ENCODE measurements around the gene PRDM15.

Gene PRDM15

GRCh38 chr21:41907496-41908258 is 28.5 kb upstream of the PRDM15 start:
- Histone ChIP-seq H3K27ac (ENCODE audit: poor library complexity, severe bottlenecking) (no peak overlapping the region), H3K9me3 (ENCODE audit: severe bottlenecking) (no peaks in the 10 kb centered on the region), H3K4me1 (ENCODE audit: insufficient read depth, poor library complexity, severe bottlenecking) (no peaks in the 10 kb centered on the region), H3K27me3 (ENCODE audit: insufficient read depth, poor library complexity, severe bottlenecking) (no peaks in the 10 kb centered on the region), H3K36me3 (ENCODE audit: low read depth) (peaks cover 21% of the 10 kb centered on the region), H3K4me3 (ENCODE audit: severe bottlenecking) (no peak overlapping the region)
- no peak for TF ChIP-seq CTCF (IDR thresholded peaks at IDR 0.05; ENCODE audit: poor library complexity, severe bottlenecking)
- DNase-seq (ENCODE audit: low spot score) (no peak), ATAC-seq (ENCODE audit: low read depth) (no peak)

- TF ChIP-seq CTCF (IDR thresholded peaks at IDR 0.05; ENCODE audit: poor library complexity, severe bottlenecking): no peak
- no peaks in the 10 kb centered on the region for H3K9me3 ChIP-seq (ENCODE audit: severe bottlenecking)
- H3K27ac ChIP-seq (ENCODE audit: poor library complexity, severe bottlenecking): no peak overlapping the region
- no peaks in the 10 kb centered on the region for H3K4me1 ChIP-seq (ENCODE audit: insufficient read depth, poor library complexity, severe bottlenecking)
- peaks cover 17% of the 10 kb centered on the region for H3K36me3 ChIP-seq (ENCODE audit: low read depth)
- ATAC-seq (ENCODE audit: low read depth) (no peak), DNase-seq (ENCODE audit: low spot score) (no peak)
- no peak overlapping the region for H3K4me3 ChIP-seq (ENCODE audit: severe bottlenecking)
- H3K27me3 ChIP-seq (ENCODE audit: insufficient read depth, poor library complexity, severe bottlenecking): no peaks in the 10 kb centered on the region
Measured at GRCh38 chr21:41906770-41907169, 27.6 kb upstream of the PRDM15 start.

DNA sequence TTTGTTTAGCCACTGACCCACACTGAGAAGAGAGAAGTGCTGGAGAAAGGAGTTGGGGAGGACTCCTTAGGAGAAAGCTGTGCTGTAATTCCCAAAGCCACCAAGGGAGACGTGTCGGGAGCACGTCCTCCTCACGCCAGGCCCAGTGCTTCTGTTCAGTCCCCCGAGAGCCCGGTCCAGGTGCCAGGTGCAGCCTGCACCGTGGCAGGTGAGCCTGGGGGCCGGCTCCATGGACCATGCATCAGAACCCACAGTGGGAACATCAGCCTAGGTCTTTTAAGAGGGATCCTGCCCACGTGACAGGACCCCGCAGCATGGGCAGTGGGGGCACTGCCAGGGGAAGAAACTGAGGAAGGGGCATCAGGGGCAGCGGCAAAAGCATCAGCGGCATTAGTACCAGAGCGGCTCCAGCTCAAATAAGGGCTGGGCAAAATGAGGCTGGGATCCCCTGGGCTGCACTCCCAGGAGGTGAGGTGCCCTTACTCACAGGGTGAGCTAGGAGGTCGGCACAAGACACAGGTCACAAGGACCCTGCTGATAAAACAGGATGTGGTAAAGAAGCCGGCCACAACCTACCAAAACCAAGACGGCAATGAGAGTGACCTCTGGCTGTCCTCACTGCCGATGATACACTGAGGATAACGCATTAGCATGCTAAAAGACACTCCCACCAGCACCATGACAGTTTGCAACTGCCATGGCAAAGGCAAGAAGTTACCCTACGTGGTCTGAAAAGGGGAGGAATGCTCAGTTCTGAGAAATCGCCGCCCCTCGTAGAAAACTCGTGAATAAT is 24.6 kb upstream of the PRDM15 start:
- H3K27ac ChIP-seq (ENCODE audit: poor library complexity, severe bottlenecking): no peak overlapping the region
- ATAC-seq (ENCODE audit: low read depth) (no peak), DNase-seq (ENCODE audit: low spot score) (no peak)
- H3K27me3 ChIP-seq (ENCODE audit: insufficient read depth, poor library complexity, severe bottlenecking): no peaks in the 10 kb centered on the region
- H3K36me3 ChIP-seq (ENCODE audit: low read depth): peaks cover 21% of the 10 kb centered on the region
- TF ChIP-seq CTCF (IDR thresholded peaks at IDR 0.05; ENCODE audit: poor library complexity, severe bottlenecking): no peak
- no peaks in the 10 kb centered on the region for H3K4me1 ChIP-seq (ENCODE audit: insufficient read depth, poor library complexity, severe bottlenecking)
- no peaks in the 10 kb centered on the region for H3K9me3 ChIP-seq (ENCODE audit: severe bottlenecking)
- no peak overlapping the region for H3K4me3 ChIP-seq (ENCODE audit: severe bottlenecking)

GRCh38 chr21:41902946-41903345 is 23.8 kb upstream of the PRDM15 start:
- no peaks in the 10 kb centered on the region for H3K9me3 ChIP-seq (ENCODE audit: severe bottlenecking)
- H3K36me3 ChIP-seq (ENCODE audit: low read depth): peaks cover 18% of the 10 kb centered on the region
- no peak for TF ChIP-seq CTCF (IDR thresholded peaks at IDR 0.05; ENCODE audit: poor library complexity, severe bottlenecking)
- ATAC-seq (ENCODE audit: low read depth) (no peak), DNase-seq (ENCODE audit: low spot score) (no peak)
- no peak overlapping the region for H3K27ac ChIP-seq (ENCODE audit: poor library complexity, severe bottlenecking)
- no peaks in the 10 kb centered on the region for H3K4me1 ChIP-seq (ENCODE audit: insufficient read depth, poor library complexity, severe bottlenecking)
- no peak overlapping the region for H3K4me3 ChIP-seq (ENCODE audit: severe bottlenecking)
- H3K27me3 ChIP-seq (ENCODE audit: insufficient read depth, poor library complexity, severe bottlenecking): no peaks in the 10 kb centered on the region
